Adrenal gland (tissue), 5 donors: ENCODE measurements around the gene TPSB2.

Experiments
- POLR2A ChIP-seq, 2 donors: fragments of 450-650 bp; IDR thresholded peaks; one replicate each; pipeline ENCODE4 v1.6.1; 2017; ENCODE audit warnings: antibody characterized with exemption in 2 of 2, mild to moderate bottlenecking in 2 of 2, moderate library complexity in 1 of 2
- TF ChIP-seq, protein P1 (sequence below), 6 experiments: fragments of 450-650 bp in 4 of 6; fragments of 200-600 bp in 2 of 6; sonication (generic) in 1 of 6; IDR thresholded peaks; 1 replicate in 5 of 6; 2 replicates in 1 of 6; pipeline versions ENCODE4 v1.5.1 to v1.8.0; 2016 to 2021; ENCODE audit warnings: antibody characterized with exemption in 6 of 6, mild to moderate bottlenecking in 2 of 6, moderate library complexity in 1 of 6
- donor health status: DM: no; HTN: no; CAD: no.

DNA sequence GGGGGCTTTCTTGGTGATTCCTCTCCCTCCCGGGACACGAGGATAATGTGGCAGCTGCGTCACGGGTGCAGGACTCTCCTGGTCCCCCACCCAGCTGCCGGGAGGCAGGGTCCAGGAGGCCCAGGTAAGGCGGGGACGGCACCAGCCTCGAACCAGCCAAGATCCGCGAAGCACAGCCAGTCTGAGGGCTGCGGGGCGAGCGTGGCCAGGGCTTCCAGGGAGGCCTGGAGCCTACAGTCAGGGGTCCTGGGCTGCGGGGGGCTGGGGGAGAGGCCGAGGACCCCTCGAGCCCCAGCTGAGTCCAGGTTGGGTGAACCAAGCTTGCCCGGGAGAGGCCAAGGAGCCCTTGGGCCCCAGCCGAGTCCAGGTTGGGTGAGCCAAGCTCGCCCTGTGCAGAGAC lies 35.8 kb upstream of the TPSB2 start:
- TF ChIP-seq, protein P1, sequence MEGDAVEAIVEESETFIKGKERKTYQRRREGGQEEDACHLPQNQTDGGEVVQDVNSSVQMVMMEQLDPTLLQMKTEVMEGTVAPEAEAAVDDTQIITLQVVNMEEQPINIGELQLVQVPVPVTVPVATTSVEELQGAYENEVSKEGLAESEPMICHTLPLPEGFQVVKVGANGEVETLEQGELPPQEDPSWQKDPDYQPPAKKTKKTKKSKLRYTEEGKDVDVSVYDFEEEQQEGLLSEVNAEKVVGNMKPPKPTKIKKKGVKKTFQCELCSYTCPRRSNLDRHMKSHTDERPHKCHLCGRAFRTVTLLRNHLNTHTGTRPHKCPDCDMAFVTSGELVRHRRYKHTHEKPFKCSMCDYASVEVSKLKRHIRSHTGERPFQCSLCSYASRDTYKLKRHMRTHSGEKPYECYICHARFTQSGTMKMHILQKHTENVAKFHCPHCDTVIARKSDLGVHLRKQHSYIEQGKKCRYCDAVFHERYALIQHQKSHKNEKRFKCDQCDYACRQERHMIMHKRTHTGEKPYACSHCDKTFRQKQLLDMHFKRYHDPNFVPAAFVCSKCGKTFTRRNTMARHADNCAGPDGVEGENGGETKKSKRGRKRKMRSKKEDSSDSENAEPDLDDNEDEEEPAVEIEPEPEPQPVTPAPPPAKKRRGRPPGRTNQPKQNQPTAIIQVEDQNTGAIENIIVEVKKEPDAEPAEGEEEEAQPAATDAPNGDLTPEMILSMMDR (IDR thresholded peaks at IDR 0.05) = no peak
- no peak for TF ChIP-seq POLR2A (IDR thresholded peaks at IDR 0.05)
